Activated naive CD8-positive, alpha-beta T cell treated with anti-CD3 and anti-CD28 coated beads for 36 hours (primary cell): Measurements from ENCODE around the gene BRI3. TPM values are rescaled to one million over a fixed set of nuclear protein-coding genes. Genes with fewer than 3 reads are reported as not detected.

Experiments used
- DNase-seq: peaks from one replicate; pipeline ENCODE4 v3.0.0; 2021
- H3K27ac Mint-ChIP-seq: one replicate; pipeline ENCODE4 v1.8.0; 2022; ENCODE audit warnings: mild to moderate bottlenecking, moderate library complexity, mixed read lengths
- H3K27me3 Mint-ChIP-seq: one replicate; pipeline ENCODE4 v1.8.0; 2022; ENCODE audit warnings: mild to moderate bottlenecking, mixed read lengths
- H3K36me3 Mint-ChIP-seq: one replicate; pipeline ENCODE4 v1.8.0; 2021; ENCODE audit warnings: mild to moderate bottlenecking, mixed read lengths
- H3K4me1 Mint-ChIP-seq: one replicate; pipeline ENCODE4 v1.8.0; 2021; ENCODE audit warnings: mixed read lengths
- H3K4me3 Mint-ChIP-seq: one replicate; pipeline ENCODE4 v1.8.0; 2022; ENCODE audit warnings: mild to moderate bottlenecking, moderate library complexity, mixed read lengths
- H3K9me3 Mint-ChIP-seq: one replicate; pipeline ENCODE4 v1.8.0; 2022; ENCODE audit warnings: mixed read lengths
- total RNA-seq, 2 experiments: library from RNA; stranded (reverse); gene quantifications; one replicate each; pipeline ENCODE4 v1.2.3, GENCODE V29; 2021

BRI3 gene, protein sequence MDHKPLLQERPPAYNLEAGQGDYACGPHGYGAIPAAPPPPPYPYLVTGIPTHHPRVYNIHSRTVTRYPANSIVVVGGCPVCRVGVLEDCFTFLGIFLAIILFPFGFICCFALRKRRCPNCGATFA
- 10 to 100 TPM; 51.3 to 52.3 TPM for total RNA-seq

DNA sequence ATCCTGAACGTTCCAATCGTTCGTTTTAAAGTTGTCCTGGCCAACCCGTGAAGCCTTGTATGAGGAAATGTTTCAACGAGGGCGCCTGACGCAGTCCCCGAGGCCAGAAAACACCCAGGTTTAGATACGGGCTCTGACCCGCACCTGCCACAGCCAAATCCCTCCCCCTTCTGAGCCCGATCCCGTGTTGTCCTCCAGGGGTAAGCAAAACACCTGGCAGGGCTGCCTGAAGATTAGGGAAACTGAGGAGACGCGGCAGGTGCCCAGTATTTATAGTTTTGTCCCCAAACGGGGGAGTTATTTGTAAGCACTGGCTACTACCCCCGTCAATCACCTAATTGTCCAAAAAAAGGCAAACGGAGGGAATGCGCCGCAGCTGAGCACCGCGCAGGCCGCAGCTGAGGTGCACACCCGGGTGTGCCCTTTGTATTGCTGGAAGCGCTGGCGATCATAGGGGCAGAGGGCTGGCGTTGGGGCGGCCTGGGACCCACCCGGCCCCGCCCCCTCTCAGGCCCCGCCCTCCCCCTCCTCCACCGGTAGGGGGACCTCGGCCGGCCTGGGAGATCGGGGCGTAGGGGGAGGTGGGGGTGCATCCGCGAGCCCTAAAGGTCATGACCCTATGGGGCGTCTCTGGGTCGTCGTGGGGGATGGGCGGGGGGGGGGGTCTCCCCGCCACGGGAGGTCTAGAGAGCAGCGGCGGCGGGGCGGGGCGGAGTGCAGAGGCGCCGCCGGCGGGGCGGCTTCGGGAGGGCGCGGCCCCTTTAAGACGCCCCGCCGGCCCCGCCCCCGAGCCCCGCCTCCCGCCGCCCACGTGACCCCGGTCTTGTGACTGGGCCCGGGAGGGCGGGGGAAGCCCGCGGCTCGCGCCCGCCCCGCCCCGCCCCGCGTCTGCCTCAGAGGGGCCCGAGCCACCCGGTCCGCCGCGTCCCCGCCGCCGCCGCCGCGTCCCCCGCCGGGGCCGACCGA is at the start of gene BRI3:
Gene BRI3, plus strand, starts transcription at position 896 of the 966 bp plus-strand sequence. CDS start 110 bp downstream, outside the sequence.
- Mint-ChIP-seq H3K36me3 (peaks cover 3% of the 10 kb centered on the region), H3K4me1 (peaks cover 29% of the 10 kb centered on the region), H3K27ac (peak within 1 kb of the TSS; percentile 85), H3K4me3 (peak within 1 kb of the TSS; percentile 84), H3K27me3 (no peaks in the 10 kb centered on the region), H3K9me3 (no peaks in the 10 kb centered on the region)
- DNase-seq: peak; percentile 87

DNA sequence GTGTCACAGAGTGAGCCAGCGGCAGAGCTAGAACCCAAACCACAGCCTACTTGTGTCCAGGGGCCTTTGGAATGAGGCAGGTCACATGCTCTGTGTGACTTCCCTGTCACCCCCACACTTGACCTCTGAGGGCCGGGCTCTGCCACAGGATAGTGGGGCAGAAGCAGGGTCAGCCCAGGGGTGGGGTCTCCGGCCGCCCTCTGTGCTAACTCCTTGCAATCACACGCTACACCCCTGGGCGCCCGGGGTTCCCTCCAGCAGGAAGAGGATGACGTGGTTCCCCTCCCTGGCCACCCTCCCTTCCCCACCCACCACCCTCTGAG is 49.3 kb upstream of the BRI3 start:
- Mint-ChIP-seq H3K36me3 (no peaks in the 10 kb centered on the region), H3K4me1 (no peaks in the 10 kb centered on the region), H3K27me3 (no peaks in the 10 kb centered on the region), H3K27ac (no peak overlapping the region), H3K4me3 (no peak overlapping the region), H3K9me3 (no peaks in the 10 kb centered on the region)
- no peak for DNase-seq

DNA sequence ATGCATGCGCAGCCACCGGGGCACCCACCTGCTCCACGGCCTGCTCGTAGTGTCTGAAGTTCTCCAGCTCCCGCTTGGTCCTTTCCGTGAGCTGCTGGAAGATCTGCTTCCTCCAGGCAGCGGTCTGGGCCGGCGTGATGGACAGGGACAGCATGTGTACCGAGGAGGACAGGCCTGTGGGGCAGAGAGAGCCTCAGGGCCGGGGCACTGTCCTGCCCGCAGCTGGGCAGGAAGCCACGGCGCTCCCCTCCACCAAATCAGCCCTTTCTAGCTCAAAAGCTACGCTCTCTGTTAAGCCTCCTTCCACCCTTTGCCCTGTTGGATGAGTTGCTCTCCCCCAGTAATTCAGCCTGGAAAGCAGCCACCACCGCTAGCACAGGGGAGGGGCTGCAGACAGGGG is 48.7 kb upstream of the BRI3 start:
- Mint-ChIP-seq H3K36me3 (no peaks in the 10 kb centered on the region), H3K9me3 (no peaks in the 10 kb centered on the region), H3K4me1 (no peaks in the 10 kb centered on the region), H3K27ac (no peak overlapping the region), H3K27me3 (no peaks in the 10 kb centered on the region), H3K4me3 (no peak overlapping the region)
- DNase-seq: no peak

DNA sequence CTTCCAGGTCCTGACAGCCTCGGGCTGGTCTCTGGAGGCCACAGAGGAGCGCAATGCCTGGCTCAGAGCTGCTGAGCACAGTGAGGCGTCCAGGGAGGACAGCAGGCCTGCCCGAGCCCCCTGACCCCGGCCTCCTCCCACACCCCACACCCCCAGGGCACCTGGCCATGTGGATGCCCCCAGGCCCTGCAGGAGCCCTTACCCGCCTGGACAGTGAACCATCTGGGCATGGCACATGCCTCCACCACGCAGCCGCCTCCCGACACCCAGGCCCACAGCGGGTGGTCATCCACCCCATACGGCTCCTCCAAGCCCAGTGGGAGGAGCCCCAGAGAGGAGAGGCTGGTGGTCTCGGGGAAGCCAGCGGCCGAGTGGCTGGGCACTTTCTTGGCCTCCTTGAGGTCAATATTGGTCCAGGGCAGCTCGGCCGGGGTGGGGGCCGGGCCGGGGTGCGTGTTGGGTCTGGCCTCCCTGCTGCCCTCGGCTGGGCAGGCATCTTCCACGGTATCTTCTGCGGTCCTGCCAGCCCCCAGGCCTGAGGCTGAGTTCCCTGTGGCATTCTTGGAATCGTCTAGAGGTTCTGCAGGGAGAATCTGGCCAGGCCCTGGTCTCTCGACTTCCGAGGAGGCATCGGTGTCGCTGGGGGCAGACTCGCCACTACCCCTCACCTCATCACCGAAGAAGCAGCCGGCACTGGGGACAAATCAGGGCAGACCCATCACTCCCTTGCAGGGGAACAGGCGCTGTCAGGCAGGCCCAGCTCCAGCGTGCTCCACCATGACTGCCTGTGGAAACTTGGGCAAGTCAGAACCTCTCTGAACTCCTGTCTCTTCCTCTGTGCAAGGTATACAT is 48.0 kb upstream of the BRI3 start:
- H3K27me3 Mint-ChIP-seq: no peaks in the 10 kb centered on the region
- DNase-seq: no peak
- no peak overlapping the region for H3K27ac Mint-ChIP-seq

DNA sequence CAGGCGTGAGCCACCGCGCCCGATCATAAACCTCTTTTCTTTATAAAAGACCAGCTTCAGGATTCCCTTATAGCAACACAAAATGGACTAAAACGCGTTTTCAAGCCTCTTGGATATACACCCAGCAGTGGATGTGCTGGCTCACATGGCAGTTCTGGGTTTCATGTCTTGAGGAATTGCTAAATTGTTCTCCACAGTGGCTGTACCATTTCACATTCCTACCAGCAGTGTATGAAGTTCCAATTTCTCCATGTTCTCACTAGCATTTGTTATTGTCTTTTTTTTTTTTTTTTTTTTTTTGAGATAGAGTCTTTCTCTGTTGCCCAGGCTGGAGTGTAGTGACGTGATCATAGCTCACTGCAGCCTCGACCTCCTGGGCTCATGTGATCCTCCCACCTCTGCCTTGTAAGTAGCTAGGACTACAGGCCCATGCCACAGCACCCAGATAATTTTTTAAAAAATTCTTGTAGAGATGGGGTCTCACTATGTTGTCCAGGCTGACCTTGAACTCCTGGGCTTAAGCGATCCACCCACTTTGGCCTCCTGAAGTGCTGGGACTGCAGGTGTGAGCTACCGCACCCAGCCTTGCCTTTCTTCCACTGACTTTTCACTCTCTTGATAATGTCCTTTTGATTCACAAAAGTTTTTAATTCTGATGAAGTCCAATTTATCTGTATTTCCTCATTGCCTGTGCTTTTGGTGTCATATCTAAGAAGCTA is 46.9 kb upstream of the BRI3 start:
- no peak for DNase-seq
- no peaks in the 10 kb centered on the region for H3K4me1 Mint-ChIP-seq
- H3K27ac Mint-ChIP-seq: no peak overlapping the region
- no peak overlapping the region for H3K4me3 Mint-ChIP-seq
- no peaks in the 10 kb centered on the region for H3K9me3 Mint-ChIP-seq
- peaks cover 2% of the 10 kb centered on the region for H3K36me3 Mint-ChIP-seq
- no peaks in the 10 kb centered on the region for H3K27me3 Mint-ChIP-seq

More for the DNA sequence above, 48.0 kb upstream of the BRI3 start:
- no peaks in the 10 kb centered on the region for H3K4me1 Mint-ChIP-seq
- H3K9me3 Mint-ChIP-seq: no peaks in the 10 kb centered on the region
- no peak overlapping the region for H3K4me3 Mint-ChIP-seq
- H3K36me3 Mint-ChIP-seq: peaks cover 2% of the 10 kb centered on the region

DNA sequence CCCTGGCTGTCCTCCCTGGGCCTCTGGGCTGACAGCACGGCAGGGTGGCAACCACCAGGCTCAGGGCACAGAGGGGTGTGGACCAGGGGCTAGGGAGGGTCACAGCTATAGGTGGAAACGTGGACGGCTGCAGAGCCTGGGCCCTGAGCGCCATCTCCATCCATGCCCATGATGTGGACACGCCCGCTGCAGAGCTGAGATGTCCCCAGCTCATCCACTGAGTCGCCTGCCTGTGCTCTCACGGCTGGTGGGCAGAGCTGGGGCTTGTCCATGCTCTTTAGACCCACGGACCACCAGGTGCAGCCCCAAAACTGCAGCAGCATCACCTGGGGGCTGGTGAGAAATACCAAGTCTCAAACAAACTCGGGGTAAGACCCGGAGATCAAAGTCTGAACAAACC is 45.6 kb upstream of the BRI3 start:
- no peak for DNase-seq
- H3K27me3 Mint-ChIP-seq: no peaks in the 10 kb centered on the region
- no peak overlapping the region for H3K4me3 Mint-ChIP-seq
- H3K27ac Mint-ChIP-seq: no peak overlapping the region
- no peaks in the 10 kb centered on the region for H3K4me1 Mint-ChIP-seq
- no peaks in the 10 kb centered on the region for H3K9me3 Mint-ChIP-seq
- H3K36me3 Mint-ChIP-seq: peaks cover 2% of the 10 kb centered on the region

DNA sequence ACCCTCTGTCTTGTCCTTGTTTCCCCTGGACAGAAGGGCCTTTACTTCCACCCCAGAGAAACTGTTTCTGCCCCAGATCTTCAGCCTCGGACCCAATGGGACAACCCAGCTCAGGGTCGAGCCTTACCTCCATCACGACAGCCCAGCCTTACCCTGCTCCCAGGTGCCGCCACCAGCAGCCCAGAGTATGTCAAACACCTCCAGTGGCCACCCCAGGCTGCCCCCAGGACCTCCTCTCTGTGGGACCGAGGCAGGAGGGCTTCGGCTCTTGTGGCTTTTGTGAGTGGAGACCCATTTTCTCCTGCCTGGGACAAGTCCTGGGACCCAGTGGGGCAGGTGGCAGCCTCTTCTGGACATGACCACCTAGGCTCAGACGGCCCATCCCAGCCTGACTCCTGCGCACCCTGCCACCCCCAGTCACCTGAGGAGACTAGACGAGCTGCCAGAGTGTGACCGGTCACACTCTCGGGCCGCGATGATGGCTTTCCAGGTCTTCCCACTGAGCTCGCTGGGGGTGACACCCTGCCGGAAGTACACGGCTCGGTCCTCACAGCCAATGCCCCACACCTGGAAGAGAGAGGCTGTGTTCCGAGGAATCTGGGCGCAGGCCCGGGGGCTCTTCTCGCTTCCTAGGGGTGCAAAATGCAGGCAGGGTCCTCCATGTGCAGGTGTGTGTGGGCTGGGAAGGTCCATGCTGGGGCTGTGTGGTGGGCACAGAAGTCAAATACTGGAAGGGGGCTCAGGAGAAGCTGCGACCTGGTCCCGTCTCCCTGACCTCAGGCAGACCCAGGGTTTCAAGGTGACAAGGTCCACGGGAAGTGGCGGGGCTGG is 44.9 kb upstream of the BRI3 start:
- Mint-ChIP-seq H3K27ac (no peak overlapping the region), H3K27me3 (no peaks in the 10 kb centered on the region), H3K36me3 (peaks cover 2% of the 10 kb centered on the region), H3K4me3 (no peak overlapping the region), H3K9me3 (no peaks in the 10 kb centered on the region), H3K4me1 (no peaks in the 10 kb centered on the region)
- DNase-seq: no peak

DNA sequence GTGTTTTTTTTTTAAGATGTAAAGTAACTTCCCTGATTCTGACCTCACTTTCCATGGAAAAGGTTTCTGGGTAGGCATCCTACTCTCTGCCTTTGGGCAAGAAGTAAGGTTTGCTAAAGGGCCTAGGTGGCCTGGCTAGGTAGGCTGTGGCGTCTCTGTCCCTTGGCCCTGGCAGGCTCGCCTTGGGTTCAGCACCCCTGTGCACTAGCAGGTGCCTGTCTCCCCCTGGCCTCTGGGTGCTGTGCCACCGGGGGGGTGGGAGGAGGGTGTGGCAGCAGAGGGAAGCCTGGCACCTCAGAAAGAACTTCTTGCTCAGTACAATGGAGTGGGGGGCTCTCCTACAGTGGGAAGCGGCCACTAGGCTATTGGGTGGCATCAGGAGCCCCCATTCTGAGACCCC is 43.4 kb upstream of the BRI3 start:
- H3K4me1 Mint-ChIP-seq: no peaks in the 10 kb centered on the region
- H3K36me3 Mint-ChIP-seq: peaks cover 2% of the 10 kb centered on the region
- H3K27ac Mint-ChIP-seq: no peak overlapping the region
- no peak overlapping the region for H3K4me3 Mint-ChIP-seq
- no peak for DNase-seq
- H3K27me3 Mint-ChIP-seq: no peaks in the 10 kb centered on the region
- H3K9me3 Mint-ChIP-seq: no peaks in the 10 kb centered on the region

DNA sequence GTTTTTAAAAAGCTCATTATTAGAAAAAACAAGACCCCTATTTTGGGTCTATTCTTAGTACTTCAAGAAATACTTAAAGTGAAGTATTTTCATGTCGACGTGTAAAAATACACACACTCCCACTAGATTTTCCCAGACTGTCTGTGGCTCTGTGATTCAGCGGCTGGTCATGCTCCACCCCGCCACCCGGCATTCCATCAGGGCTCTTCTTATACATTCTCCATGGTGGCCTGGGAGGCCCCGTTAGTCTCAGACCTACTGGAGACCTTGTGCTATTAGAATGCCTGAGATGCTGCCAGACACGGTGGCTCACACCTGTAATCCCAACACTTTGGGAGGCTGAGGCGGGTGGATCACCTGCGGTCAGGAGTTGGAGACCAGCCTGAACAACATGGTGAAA is 42.5 kb upstream of the BRI3 start:
- Mint-ChIP-seq H3K36me3 (peaks cover 2% of the 10 kb centered on the region), H3K4me1 (no peaks in the 10 kb centered on the region), H3K27me3 (no peaks in the 10 kb centered on the region), H3K27ac (no peak overlapping the region), H3K9me3 (no peaks in the 10 kb centered on the region), H3K4me3 (no peak overlapping the region)
- DNase-seq: no peak

DNA sequence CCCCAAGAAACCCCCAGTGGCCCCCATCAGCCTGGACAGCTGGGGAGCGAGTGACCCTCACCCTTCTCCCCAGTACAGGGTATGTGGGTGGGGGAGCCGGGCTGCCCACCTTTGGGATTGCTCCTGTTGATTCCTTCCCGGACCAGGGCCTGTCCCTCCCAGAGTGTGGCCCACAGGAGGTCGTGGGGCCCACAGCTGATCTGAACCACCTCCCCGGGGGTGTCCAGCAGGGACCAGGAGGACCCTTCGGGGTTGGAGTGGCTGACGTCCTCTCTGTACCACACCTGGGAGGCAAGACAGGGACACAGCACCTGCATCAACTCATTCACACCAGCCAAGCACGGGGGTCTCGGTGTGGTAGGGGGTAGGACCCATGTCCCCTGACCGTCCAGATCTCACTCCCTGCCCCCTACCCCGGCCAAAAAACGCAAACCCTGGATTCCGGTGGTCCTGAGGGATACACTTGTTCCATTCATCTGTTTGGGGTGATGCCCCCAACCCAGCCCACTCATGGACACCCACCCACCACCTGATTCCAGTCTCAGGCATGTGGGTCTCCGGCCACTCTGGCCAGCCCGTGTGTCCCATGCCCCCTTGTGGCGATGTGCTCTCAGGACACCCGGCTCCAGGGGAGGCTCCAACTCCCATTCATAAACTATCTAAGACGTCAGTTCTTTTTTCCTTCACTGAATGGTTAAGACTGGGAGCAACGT is 40.4 kb upstream of the BRI3 start:
- no peaks in the 10 kb centered on the region for H3K4me1 Mint-ChIP-seq
- DNase-seq: peak; percentile 23
- no peak overlapping the region for H3K27ac Mint-ChIP-seq
- H3K9me3 Mint-ChIP-seq: no peaks in the 10 kb centered on the region
- no peak overlapping the region for H3K4me3 Mint-ChIP-seq
- no peaks in the 10 kb centered on the region for H3K27me3 Mint-ChIP-seq
- peaks cover 2% of the 10 kb centered on the region for H3K36me3 Mint-ChIP-seq

DNA sequence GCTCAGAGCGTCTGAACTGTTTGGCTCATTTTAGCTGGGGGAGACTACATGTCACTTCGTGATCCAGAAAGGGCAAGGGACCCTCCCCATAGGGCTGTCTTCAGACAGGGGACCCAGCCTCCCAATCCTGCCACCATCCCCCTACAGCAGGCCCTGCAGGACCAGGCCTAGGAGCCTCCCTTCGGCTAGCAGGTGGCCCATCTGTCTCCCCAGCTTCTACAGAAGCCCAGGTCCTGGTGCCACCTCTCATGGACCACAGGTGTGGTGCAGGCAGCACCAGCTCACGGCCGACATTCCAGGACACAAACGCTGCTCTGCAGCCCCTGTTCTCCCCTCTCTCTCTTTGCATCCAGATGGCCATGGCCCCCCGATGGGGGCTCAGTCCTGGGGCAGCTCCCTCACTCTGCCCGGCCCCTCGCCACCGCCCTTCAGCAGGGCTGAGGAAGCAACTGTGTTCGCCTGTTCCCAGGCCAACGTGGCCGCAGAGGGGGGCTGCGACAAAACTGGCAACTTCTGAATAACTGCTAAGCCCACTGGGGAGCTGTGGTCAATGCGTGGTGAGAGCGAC is 39.7 kb upstream of the BRI3 start:
- no peaks in the 10 kb centered on the region for H3K4me1 Mint-ChIP-seq
- no peaks in the 10 kb centered on the region for H3K27me3 Mint-ChIP-seq
- peaks cover 2% of the 10 kb centered on the region for H3K36me3 Mint-ChIP-seq
- no peaks in the 10 kb centered on the region for H3K9me3 Mint-ChIP-seq
- no peak for DNase-seq
- no peak overlapping the region for H3K4me3 Mint-ChIP-seq
- no peak overlapping the region for H3K27ac Mint-ChIP-seq

DNA sequence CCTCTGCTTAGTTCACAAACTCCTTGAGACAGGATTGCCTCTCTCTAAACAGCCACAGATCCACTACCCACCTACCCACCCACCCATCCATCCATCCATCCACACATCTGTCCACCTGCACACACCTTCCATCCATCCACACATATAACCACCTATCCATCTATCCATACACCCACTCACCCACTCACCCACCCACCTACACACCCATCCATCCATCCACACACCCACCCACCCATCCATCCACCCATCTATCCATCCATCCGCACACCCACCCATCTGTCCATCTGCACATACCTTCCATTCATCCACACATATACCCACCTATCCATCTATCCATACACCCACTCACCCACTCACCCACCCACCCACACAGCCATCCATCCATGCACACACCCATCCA is 39.1 kb upstream of the BRI3 start:
- no peak overlapping the region for H3K27ac Mint-ChIP-seq
- DNase-seq: no peak
- no peak overlapping the region for H3K4me3 Mint-ChIP-seq
- H3K27me3 Mint-ChIP-seq: no peaks in the 10 kb centered on the region
- H3K36me3 Mint-ChIP-seq: peaks cover 2% of the 10 kb centered on the region
- no peaks in the 10 kb centered on the region for H3K9me3 Mint-ChIP-seq
- no peaks in the 10 kb centered on the region for H3K4me1 Mint-ChIP-seq

DNA sequence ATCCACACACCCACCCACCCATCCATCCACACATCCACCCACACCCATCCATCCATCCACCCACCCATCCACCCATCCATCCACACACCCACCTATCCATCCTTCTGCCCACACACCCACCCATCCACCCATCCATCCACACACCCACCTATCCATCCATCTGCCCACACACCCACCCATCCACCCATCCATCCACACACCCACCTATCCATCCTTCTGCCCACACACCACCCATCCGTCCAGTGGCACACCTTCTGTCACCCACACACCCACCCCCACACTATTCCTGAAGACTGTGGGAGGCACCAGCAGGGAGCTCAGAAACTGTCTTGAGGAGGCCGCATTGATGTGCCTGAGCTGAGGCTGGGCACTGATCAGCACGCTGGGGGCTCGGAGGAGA is 38.6 kb upstream of the BRI3 start:
- H3K4me1 Mint-ChIP-seq: peaks cover under 1% of the 10 kb centered on the region
- H3K27me3 Mint-ChIP-seq: no peaks in the 10 kb centered on the region
- no peak for DNase-seq
- no peak overlapping the region for H3K4me3 Mint-ChIP-seq
- H3K36me3 Mint-ChIP-seq: peaks cover 2% of the 10 kb centered on the region
- peak overlapping the region; percentile 38 for H3K27ac Mint-ChIP-seq
- no peaks in the 10 kb centered on the region for H3K9me3 Mint-ChIP-seq
